GM12801 (cell line): ENCODE measurements around the gene OR6N2.

Experiments used
- TF ChIP-seq, protein P1 (sequence below): IDR thresholded peaks from one replicate; pipeline ENCODE4 v1.5.1; 2011; ENCODE audit warnings: control low read depth; ENCODE audit not compliant: insufficient read length; ENCODE audit errors: extremely low read depth

Gene OR6N2

DNA sequence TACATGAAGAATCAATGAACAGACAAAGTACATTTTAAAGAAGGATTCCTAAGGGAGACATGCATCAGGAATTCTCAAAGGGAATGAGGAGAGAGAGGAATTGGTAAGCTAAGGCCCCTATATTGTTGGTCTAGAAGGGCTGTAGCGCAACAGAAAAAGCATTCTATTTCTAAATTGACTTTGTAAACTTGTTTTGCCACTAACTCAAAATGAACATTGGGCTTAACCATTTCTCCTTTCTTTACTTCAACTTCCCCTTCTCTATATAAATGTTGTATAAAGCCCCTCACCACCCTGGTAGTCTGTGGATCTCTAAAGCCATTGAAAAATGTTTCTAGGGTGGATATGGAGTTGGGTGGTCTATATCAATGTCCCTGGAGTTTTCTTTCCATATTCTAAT is 20.4 kb upstream of the OR6N2 start:
- TF ChIP-seq, protein P1, sequence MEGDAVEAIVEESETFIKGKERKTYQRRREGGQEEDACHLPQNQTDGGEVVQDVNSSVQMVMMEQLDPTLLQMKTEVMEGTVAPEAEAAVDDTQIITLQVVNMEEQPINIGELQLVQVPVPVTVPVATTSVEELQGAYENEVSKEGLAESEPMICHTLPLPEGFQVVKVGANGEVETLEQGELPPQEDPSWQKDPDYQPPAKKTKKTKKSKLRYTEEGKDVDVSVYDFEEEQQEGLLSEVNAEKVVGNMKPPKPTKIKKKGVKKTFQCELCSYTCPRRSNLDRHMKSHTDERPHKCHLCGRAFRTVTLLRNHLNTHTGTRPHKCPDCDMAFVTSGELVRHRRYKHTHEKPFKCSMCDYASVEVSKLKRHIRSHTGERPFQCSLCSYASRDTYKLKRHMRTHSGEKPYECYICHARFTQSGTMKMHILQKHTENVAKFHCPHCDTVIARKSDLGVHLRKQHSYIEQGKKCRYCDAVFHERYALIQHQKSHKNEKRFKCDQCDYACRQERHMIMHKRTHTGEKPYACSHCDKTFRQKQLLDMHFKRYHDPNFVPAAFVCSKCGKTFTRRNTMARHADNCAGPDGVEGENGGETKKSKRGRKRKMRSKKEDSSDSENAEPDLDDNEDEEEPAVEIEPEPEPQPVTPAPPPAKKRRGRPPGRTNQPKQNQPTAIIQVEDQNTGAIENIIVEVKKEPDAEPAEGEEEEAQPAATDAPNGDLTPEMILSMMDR, result no peak

DNA sequence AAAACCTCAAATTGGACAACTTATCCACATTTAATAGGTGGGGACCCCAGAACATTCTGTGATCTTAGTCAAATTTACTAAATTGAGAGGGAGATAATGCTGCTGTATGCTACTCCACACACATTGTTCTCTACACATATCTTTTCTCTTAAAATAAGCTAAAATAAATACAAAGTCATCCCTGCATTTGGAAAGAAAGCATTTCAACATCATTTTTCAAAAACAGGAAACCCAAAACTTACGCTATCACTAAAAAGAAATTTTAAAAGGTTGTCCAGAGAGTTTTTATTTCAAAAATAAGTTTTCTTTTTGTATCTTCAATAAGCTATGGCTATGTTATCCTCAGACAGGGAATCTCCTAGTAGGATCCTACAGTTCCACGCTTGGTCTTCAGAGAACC is 19.5 kb upstream of the OR6N2 start:
- TF ChIP-seq, protein P1, result no peak

DNA sequence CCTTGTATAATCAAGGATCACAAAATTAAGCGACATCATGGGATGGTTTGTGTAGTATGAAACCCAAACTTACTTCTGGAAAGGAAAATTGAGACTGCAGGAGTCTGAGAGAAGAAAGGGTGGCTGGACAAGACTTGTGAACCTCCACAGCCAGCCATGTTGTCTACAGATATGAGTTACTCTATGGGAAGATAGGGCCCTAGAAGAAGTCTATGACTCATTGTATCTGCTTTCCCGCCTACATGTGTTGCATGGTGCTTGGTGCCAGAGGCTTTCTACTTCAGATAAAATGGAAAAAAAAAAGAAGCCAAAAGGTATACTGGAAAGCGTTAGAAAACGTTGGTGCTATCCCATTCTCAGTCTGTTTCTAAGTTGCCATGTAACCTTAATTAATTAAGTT is 18.7 kb upstream of the OR6N2 start:
- TF ChIP-seq, protein P1, result no peak

DNA sequence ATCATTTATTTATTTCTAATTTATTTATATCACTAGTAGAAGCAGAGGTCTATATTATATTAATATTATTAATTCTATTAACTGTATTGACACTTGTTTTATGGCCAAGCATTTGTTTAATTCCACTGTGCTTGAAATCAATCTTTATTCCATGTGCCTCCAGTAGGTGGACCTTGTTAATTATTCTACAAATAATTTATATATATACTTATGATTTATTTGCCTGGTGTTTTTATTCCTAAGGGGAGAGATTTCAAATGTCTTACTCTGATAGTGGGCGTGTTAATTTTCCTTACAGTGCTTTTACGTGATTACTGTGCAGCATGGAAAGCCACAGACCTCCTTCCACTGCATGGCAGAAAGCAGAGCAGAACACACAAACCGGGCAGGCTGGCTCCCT is 17.5 kb upstream of the OR6N2 start:
- TF ChIP-seq, protein P1, result no peak

DNA sequence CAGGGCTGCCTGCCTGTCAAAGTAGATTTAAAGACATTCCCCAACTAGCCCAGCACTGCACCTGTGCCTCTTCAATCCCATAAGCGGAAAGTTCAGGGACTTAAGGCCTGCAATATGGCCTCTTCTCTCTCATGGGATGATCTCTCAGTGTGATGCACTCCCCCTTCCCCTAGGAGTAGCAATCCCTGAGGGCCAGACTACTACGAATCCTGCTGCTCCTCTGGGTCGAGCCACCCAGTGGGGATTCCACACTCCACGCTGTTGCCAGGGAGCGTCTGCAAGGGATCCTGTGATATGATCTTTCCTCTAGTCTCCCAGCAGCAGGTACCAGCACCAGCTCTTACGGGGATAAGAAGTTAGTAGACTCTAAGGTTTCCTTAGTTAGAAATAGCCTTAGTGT is 13.2 kb upstream of the OR6N2 start:
- TF ChIP-seq, protein P1, result no peak

DNA sequence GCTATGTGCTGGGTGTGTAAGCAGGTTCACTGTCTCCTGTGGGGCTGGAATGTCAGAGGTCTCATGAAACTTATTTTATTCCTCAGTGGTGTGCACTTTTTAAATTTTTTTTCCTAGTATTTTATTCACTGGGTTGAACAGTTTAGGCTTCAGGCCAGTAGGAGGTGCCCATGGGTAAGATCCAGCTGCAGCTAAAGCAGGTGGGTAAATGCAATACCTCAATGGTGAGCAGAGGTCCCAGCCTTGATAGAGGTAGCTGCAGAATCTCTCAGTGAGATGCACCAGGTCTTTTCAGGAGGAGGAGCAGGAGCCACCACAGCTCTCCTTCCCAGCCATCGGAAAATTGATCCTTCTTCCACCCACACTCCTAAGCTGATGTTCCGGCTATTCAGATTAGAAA is 12.6 kb upstream of the OR6N2 start:
- TF ChIP-seq, protein P1, result no peak

DNA sequence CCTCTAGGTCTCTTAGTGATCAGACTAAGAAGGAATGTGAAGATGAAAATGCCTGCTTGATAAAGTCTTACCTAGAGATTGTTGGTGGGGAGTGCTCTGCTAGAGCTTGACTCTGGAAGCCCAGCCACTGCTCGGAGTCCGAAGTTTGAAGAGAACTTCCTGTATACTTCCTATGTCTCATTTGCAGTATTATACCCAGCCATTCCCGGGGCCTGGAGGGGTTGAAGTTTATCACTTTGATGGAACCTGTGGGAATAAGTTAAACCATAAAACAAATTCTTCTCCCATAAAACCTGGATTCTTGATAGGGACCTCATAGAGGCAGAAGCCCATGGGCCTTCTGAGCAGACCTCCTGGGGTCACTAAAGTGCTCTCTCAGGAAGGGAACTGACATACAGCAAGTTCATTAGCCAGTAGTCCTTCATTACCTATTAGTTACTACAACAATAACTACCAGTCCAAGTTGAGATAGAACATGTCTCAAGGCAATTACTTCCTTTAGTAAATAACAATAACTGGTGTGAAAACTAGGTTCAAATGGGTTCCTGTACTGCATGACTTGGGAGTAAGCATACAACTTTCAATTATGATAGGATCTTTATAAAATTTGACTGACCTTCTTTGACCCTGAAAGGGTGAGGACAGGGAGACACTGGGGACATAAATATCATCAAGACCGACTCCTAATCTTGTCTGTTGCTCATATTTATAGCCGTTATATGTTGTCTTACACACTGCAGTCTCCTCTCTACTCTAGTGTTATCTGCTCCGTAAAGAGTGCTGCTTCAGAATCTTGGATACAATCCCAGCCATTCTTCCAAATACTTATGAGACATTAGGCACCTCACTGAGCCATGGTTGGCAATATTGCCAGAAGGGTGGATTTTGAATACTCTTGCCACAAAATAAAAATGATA is 8.8 kb downstream of the OR6N2 start, which contains the start of gene OR6N1:
Gene OR6N1, minus strand, starts transcription at position 246 of the 917 bp plus-strand sequence. CDS start 5,513 bp downstream, outside the sequence.
- TF ChIP-seq, protein P1, result no peak
